PC-9 (cell line): ENCODE data around the gene PSMB7. TPM values are rescaled to one million over a fixed set of nuclear protein-coding genes. Genes with fewer than 3 reads are reported as not detected.

Experiments used
- BruUV-seq: library from RNA; stranded (reverse); fragments of 400-500 nt; replicated peaks from 2 replicates; lab custom pipeline; 2021; lab: Mats Ljungman, UMichigan
- CTCF ChIA-PET: fragments of 300-600 bp; sonication (Branson Sonifier 250); formaldehyde crosslinking; loops from one replicate; lab custom pipeline; 2022; ENCODE audit warnings: antibody characterized with exemption; lab: Charles Lee
- POLR2A ChIA-PET: fragments of 300-600 bp; sonication (Branson Sonifier 250); formaldehyde crosslinking; loops from one replicate; lab custom pipeline; 2022; ENCODE audit warnings: antibody characterized with exemption; ENCODE audit not compliant: unreplicated experiment; lab: Charles Lee
- DNase-seq, 2 experiments: peaks; one replicate each; pipeline versions ENCODE4 v3.0.0 to v3.0.0-alpha.2; 2015 to 2022; ENCODE audit warnings: mixed read lengths in 1 of 2
- H2AFZ ChIP-seq: fragments of 200-600 bp; sonication (generic); 2 replicates; pipeline ENCODE4 v1.8.1; 2017; ENCODE audit warnings: antibody characterized with exemption
- H3F3A ChIP-seq: fragments of 200-600 bp; sonication (generic); 2 replicates; pipeline ENCODE4 v1.8.1; 2017; ENCODE audit warnings: antibody characterized with exemption, mild to moderate bottlenecking, low read depth; ENCODE audit not compliant: insufficient read depth
- H3K27ac ChIP-seq: fragments of 200-600 bp; sonication (generic); 2 replicates; pipeline ENCODE4 v1.6.1; 2016; ENCODE audit warnings: mixed run types
- H3K27me3 ChIP-seq: fragments of 200-600 bp; sonication (generic); 2 replicates; pipeline ENCODE4 v1.6.1; 2016; ENCODE audit warnings: low read depth, mixed run types; ENCODE audit not compliant: insufficient read depth
- H3K36me3 ChIP-seq: fragments of 200-600 bp; sonication (generic); 2 replicates; pipeline ENCODE4 v1.6.1; 2016; ENCODE audit warnings: low read depth, mixed run types
- H3K4me1 ChIP-seq: fragments of 200-600 bp; sonication (generic); replicated peaks from 2 replicates; pipeline ENCODE4 v1.6.1; 2016; ENCODE audit warnings: mixed run types; ENCODE audit not compliant: insufficient read depth
- H3K4me2 ChIP-seq: fragments of 200-600 bp; sonication (generic); 2 replicates; pipeline ENCODE4 v1.6.1; 2017; ENCODE audit warnings: mixed run types
- H3K4me3 ChIP-seq: fragments of 200-600 bp; sonication (generic); 2 replicates; pipeline ENCODE4 v1.6.1; 2016; ENCODE audit warnings: mixed run types
- H3K79me2 ChIP-seq: fragments of 200-600 bp; sonication (generic); 2 replicates; pipeline ENCODE4 v1.6.1; 2017; ENCODE audit warnings: low read depth, mixed run types
- H3K9me2 ChIP-seq: fragments of 200-600 bp; sonication (generic); 2 replicates; pipeline ENCODE4 v1.8.1; 2017; ENCODE audit warnings: mild to moderate bottlenecking; ENCODE audit not compliant: insufficient read depth
- H3K9me3 ChIP-seq: fragments of 200-600 bp; sonication (generic); 2 replicates; pipeline ENCODE4 v1.8.1; 2016; ENCODE audit warnings: low read depth; ENCODE audit not compliant: insufficient read depth
- H4K20me1 ChIP-seq: fragments of 200-600 bp; sonication (generic); 2 replicates; pipeline ENCODE4 v1.8.1; 2017; ENCODE audit not compliant: insufficient read depth
- EZH2 ChIP-seq: fragments of 200-600 bp; sonication (generic); IDR thresholded peaks from 2 replicates; pipeline ENCODE4 v1.8.0; 2017; ENCODE audit warnings: antibody characterized with exemption, low read depth
- intact Hi-C: fragments of 100-400 bp; cut with micrococcal nuclease; formaldehyde crosslinking; loops from one replicate; pipeline ENCODE4 v1.10.0; 2022; ENCODE audit not compliant: unreplicated experiment
- total RNA-seq: library from RNA; stranded (reverse); gene quantifications from 2 replicates; pipeline ENCODE4 v1.2.3, GENCODE V29; 2021
- TF ChIP-seq, protein P1 (sequence below): fragments of 200-600 bp; sonication (generic); conservative IDR thresholded peaks from 2 replicates; pipeline ENCODE4 v1.6.1; 2017; ENCODE audit warnings: mixed run types, antibody characterized with exemption, mild to moderate bottlenecking, moderate library complexity

PSMB7 gene
- total RNA-seq, 1 experiment from 2014 or later = 359 TPM

GRCh38 chr9:124455820-124456219 is 40.6 kb upstream of the PSMB7 start:
- intact Hi-C loops = no loop called here
- CTCF ChIA-PET = no interaction called here
- Histone ChIP-seq H3K27me3 (no peaks in the 10 kb centered on the region), H3K36me3 (no peaks in the 10 kb centered on the region), H3K9me3 (no peaks in the 10 kb centered on the region), H3K4me3 (no peak overlapping the region), H4K20me1 (no peaks in the 10 kb centered on the region), H3K79me2 (no peaks in the 10 kb centered on the region), H3K4me1 (no peaks in the 10 kb centered on the region), H3K9me2 (no peaks in the 10 kb centered on the region), H3K27ac (no peak overlapping the region), H3F3A (peaks cover 5% of the 10 kb centered on the region; the same call in 1 of the 2 replicates), H2AFZ (no peak overlapping the region), H3K4me2 (no peak overlapping the region)
- no TSS peak for BruUV-seq
- TF ChIP-seq, protein P1, sequence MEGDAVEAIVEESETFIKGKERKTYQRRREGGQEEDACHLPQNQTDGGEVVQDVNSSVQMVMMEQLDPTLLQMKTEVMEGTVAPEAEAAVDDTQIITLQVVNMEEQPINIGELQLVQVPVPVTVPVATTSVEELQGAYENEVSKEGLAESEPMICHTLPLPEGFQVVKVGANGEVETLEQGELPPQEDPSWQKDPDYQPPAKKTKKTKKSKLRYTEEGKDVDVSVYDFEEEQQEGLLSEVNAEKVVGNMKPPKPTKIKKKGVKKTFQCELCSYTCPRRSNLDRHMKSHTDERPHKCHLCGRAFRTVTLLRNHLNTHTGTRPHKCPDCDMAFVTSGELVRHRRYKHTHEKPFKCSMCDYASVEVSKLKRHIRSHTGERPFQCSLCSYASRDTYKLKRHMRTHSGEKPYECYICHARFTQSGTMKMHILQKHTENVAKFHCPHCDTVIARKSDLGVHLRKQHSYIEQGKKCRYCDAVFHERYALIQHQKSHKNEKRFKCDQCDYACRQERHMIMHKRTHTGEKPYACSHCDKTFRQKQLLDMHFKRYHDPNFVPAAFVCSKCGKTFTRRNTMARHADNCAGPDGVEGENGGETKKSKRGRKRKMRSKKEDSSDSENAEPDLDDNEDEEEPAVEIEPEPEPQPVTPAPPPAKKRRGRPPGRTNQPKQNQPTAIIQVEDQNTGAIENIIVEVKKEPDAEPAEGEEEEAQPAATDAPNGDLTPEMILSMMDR = no peak
- no peak for TF ChIP-seq EZH2
- DNase-seq = no peak
- POLR2A ChIA-PET = no interaction called here

DNA sequence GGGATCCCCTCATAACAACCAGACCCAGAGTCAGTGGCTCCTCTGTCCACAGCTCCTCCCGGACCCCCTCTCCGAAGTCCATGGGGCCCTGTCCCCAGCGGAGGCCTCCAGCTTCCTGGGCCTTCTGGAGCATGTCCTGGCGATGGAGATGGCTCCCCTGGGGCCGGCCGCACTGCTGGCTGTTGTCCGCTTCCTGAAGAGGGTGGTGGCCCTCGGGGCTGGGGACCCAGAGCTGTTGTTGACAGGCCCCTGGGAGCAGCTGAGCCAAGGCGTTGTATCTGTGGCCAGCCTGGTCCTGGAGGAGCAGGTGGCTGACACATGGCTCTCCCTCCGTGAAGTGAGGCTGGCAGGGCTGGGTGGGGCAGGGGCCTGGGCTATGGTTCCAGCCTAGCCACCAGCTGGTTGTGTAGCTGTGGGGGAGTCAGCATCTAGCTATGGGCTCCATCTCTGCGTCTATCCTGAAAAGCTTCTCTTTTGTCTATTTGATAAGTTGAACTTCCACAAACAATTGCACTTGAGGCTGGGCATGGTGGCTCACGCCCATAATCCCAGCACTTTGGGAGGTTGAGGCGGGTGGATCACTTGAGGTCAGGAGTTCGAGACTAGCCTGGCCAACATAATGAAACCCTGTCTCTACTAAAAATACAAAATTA is 39.7 kb upstream of the PSMB7 start:
- H3K9me2 ChIP-seq = no peaks in the 10 kb centered on the region
- no peaks in the 10 kb centered on the region for H3K27me3 ChIP-seq
- intact Hi-C loops = no loop called here
- BruUV-seq = no TSS peak
- no peaks in the 10 kb centered on the region for H3K9me3 ChIP-seq
- H3K4me3 ChIP-seq = no peak overlapping the region
- H3K4me2 ChIP-seq = no peak overlapping the region
- CTCF ChIA-PET = no interaction called here
- POLR2A ChIA-PET = no interaction called here
- H3F3A ChIP-seq = peaks cover 5% of the 10 kb centered on the region; the same call in 1 of the 2 replicates
- H3K27ac ChIP-seq = no peak overlapping the region
- TF ChIP-seq, protein P1 = no peak
- no peak for TF ChIP-seq EZH2
- no peaks in the 10 kb centered on the region for H3K4me1 ChIP-seq
- no peaks in the 10 kb centered on the region for H3K79me2 ChIP-seq
- no peaks in the 10 kb centered on the region for H4K20me1 ChIP-seq
- no peak for DNase-seq
- no peak overlapping the region for H2AFZ ChIP-seq
- H3K36me3 ChIP-seq = no peaks in the 10 kb centered on the region

GRCh38 chr9:124454296-124454695 is 39.1 kb upstream of the PSMB7 start:
- Histone ChIP-seq H3K36me3 (no peaks in the 10 kb centered on the region), H3K27me3 (no peaks in the 10 kb centered on the region), H3F3A (peaks cover 5% of the 10 kb centered on the region; the same call in 1 of the 2 replicates), H4K20me1 (no peaks in the 10 kb centered on the region), H3K4me2 (no peak overlapping the region), H3K4me3 (no peak overlapping the region), H3K27ac (no peak overlapping the region), H2AFZ (no peak overlapping the region), H3K79me2 (no peaks in the 10 kb centered on the region), H3K9me2 (no peaks in the 10 kb centered on the region), H3K9me3 (no peaks in the 10 kb centered on the region), H3K4me1 (no peaks in the 10 kb centered on the region)
- ChIA-PET POLR2A (no interaction called here), CTCF (interaction anchor here (0.6 kb wide), 1 partner anchor 1547 kb away, joined by 10 read pairs; no protein-coding TSS in a partner anchor)
- TF ChIP-seq, protein P1 = no peak
- no peak for TF ChIP-seq EZH2
- no peak for DNase-seq
- intact Hi-C loops = no loop called here
- BruUV-seq = no TSS peak
